Cardiac muscle cell (in vitro differentiated cells and primary cell): ENCODE results near the gene CACNA2D2. TPM values are rescaled to one million over a fixed set of nuclear protein-coding genes. Genes with fewer than 3 reads are reported as not detected.

Source experiments
- DNase-seq, 2 donors: peaks; one replicate each; pipeline versions ENCODE4 v3.0.0 to v3.0.0-alpha.2; 2010 to 2017; ENCODE audit warnings: low read depth in 1 of 2, low spot score in 1 of 2
- H3K27ac ChIP-seq: fragments of 200-600 bp; sonication (generic); 2 replicates; pipeline ENCODE4 v1.5.1; 2016
- H3K27me3 ChIP-seq: fragments of 200-600 bp; sonication (generic); 2 replicates; pipeline ENCODE4 v1.6.0; 2016; ENCODE audit warnings: control low read depth
- H3K36me3 ChIP-seq: fragments of 200-600 bp; sonication (generic); 2 replicates; pipeline ENCODE4 v1.5.1; 2016; ENCODE audit warnings: control low read depth
- H3K4me1 ChIP-seq: fragments of 200-600 bp; sonication (generic); 2 replicates; pipeline ENCODE4 v1.8.1; 2017; ENCODE audit warnings: low read depth, mild to moderate bottlenecking, mixed run types
- H3K4me3 ChIP-seq: fragments of 200-600 bp; sonication (generic); 2 replicates; pipeline ENCODE4 v1.5.1; 2016; ENCODE audit warnings: mild to moderate bottlenecking
- H3K9me3 ChIP-seq: fragments of 200-600 bp; sonication (generic); 2 replicates; pipeline ENCODE4 v1.5.1; 2017; ENCODE audit warnings: low read depth, mild to moderate bottlenecking, control low read depth
- CTCF ChIP-seq: IDR thresholded peaks from 2 replicates; pipeline ENCODE4 v1.5.1; 2012; ENCODE audit warnings: low read depth, mild to moderate bottlenecking, low read length
- polyA plus RNA-seq: library from polyadenylated mRNA; unstranded; fragments of >200 nt; fragmentation: Nextera tagmentation; extraction: Ambion mirVana; gene quantifications from 2 replicates; pipeline ENCODE4 v1.2.1, GENCODE V29; 2016
- total RNA-seq: library from RNA; depleted of rRNA; stranded (reverse); fragments of >200 nt; gene quantifications from 2 replicates; pipeline ENCODE4 v1.2.3, GENCODE V29; 2016

CACNA2D2 gene
- total and polyA plus RNA-seq, 2 experiments from 2014 or later: 5.4 to 8.7 TPM

- peaks cover 19% of the 10 kb centered on the region for H3K4me1 ChIP-seq
- DNase-seq: no peak
- H3K27ac ChIP-seq: no peak overlapping the region
- peaks cover 3% of the 10 kb centered on the region for H3K27me3 ChIP-seq
- H3K4me3 ChIP-seq: no peak overlapping the region
- H3K9me3 ChIP-seq: no peaks in the 10 kb centered on the region
- H3K36me3 ChIP-seq: no peaks in the 10 kb centered on the region
- no peak for TF ChIP-seq CTCF
Observed at GRCh38 chr3:50441424-50442217, 61.8 kb downstream of the CACNA2D2 start.

GRCh38 chr3:50436114-50436674, 67.2 kb downstream of the CACNA2D2 start:
- H3K36me3 ChIP-seq: no peaks in the 10 kb centered on the region
- H3K27ac ChIP-seq: no peak overlapping the region
- TF ChIP-seq CTCF: peak; percentile 82
- H3K4me1 ChIP-seq: peaks cover 19% of the 10 kb centered on the region
- no peak overlapping the region for H3K4me3 ChIP-seq
- H3K27me3 ChIP-seq: peaks cover 3% of the 10 kb centered on the region
- H3K9me3 ChIP-seq: no peaks in the 10 kb centered on the region
- DNase-seq: peak; percentile 49 to 85

GRCh38 chr3:50435371-50436113, 67.9 kb downstream of the CACNA2D2 start:
- H3K27ac ChIP-seq: no peak overlapping the region

GRCh38 chr3:50433954-50434353, 69.5 kb downstream of the CACNA2D2 start:
- no peak for TF ChIP-seq CTCF
- Histone ChIP-seq H3K36me3 (no peaks in the 10 kb centered on the region), H3K4me1 (peaks cover 19% of the 10 kb centered on the region), H3K9me3 (no peaks in the 10 kb centered on the region), H3K27ac (no peak overlapping the region), H3K4me3 (no peak overlapping the region), H3K27me3 (peaks cover under 1% of the 10 kb centered on the region)
- DNase-seq: no peak

More at GRCh38 chr3:50435371-50436113, 67.9 kb downstream of the CACNA2D2 start:
- no peak for TF ChIP-seq CTCF
- Histone ChIP-seq H3K9me3 (no peaks in the 10 kb centered on the region), H3K36me3 (no peaks in the 10 kb centered on the region), H3K27me3 (peaks cover 3% of the 10 kb centered on the region), H3K4me3 (no peak overlapping the region), H3K4me1 (peaks cover 19% of the 10 kb centered on the region)
- DNase-seq: peak in 1 of 2 donors; percentile 23

- DNase-seq: no peak
- no peak for TF ChIP-seq CTCF
- Histone ChIP-seq H3K36me3 (no peaks in the 10 kb centered on the region), H3K4me1 (peaks cover 12% of the 10 kb centered on the region), H3K9me3 (no peaks in the 10 kb centered on the region), H3K27me3 (no peaks in the 10 kb centered on the region), H3K27ac (no peak overlapping the region), H3K4me3 (no peak overlapping the region)
Observed at GRCh38 chr3:50430950-50431435, 72.4 kb downstream of the CACNA2D2 start.
